Fibroblast of lung (primary cell): ENCODE data around the gene OGDH. TPM values are rescaled to one million over a fixed set of nuclear protein-coding genes. Genes with fewer than 3 reads are reported as not detected.

ENCODE experiments used
- DNase-seq, 2 donors: peaks; one replicate each; pipeline versions ENCODE4 v3.0.0 to v3.0.0-alpha.2; 2010; ENCODE audit warnings: low read depth in 2 of 2
- H2AFZ ChIP-seq: 2 replicates; pipeline ENCODE4 v1.5.1; 2012; ENCODE audit warnings: low read length, control low read depth, inconsistent platforms
- H3K27ac ChIP-seq: 2 replicates; pipeline ENCODE4 v1.5.1; 2011; ENCODE audit warnings: low read length, control low read depth; ENCODE audit not compliant: insufficient read depth
- H3K27me3 ChIP-seq: 2 replicates; pipeline ENCODE4 v1.5.1; 2011; ENCODE audit warnings: mild to moderate bottlenecking, low read length; ENCODE audit not compliant: control insufficient read depth, insufficient read depth
- H3K36me3 ChIP-seq: 2 replicates; pipeline ENCODE4 v1.5.1; 2011; ENCODE audit warnings: low read length; ENCODE audit not compliant: control insufficient read depth, insufficient read depth
- H3K4me1 ChIP-seq: 2 replicates; pipeline ENCODE4 v1.5.1; 2011; ENCODE audit warnings: low read length; ENCODE audit not compliant: control insufficient read depth, insufficient read depth; ENCODE audit errors: extremely low read depth
- H3K4me2 ChIP-seq: 2 replicates; pipeline ENCODE4 v1.5.1; 2011; ENCODE audit warnings: low read length, control low read depth; ENCODE audit not compliant: insufficient read depth; ENCODE audit errors: extremely low read depth
- H3K4me3 ChIP-seq, 4 experiments: fragments of 200-600 bp in 1 of 4; sonication (generic) in 1 of 4; replicated peaks in 1 of 4; 2 replicates each; pipeline ENCODE4 v1.5.1; 2011 to 2016; ENCODE audit warnings: low read length in 4 of 4, low read depth in 3 of 4, mild to moderate bottlenecking in 3 of 4, control low read depth in 2 of 4, inconsistent platforms in 1 of 4, mixed read lengths in 1 of 4; ENCODE audit not compliant: insufficient read depth in 1 of 4; ENCODE audit errors: control extremely low read depth in 1 of 4
- H3K79me2 ChIP-seq: 2 replicates; pipeline ENCODE4 v1.5.1; 2012; ENCODE audit warnings: mild to moderate bottlenecking, low read length, inconsistent platforms; ENCODE audit not compliant: control insufficient read depth, insufficient read depth
- H3K9ac ChIP-seq: 2 replicates; pipeline ENCODE4 v1.5.1; 2011; ENCODE audit warnings: mild to moderate bottlenecking, low read length, control low read depth; ENCODE audit not compliant: insufficient read depth
- H3K9me3 ChIP-seq: 2 replicates; pipeline ENCODE4 v1.5.1; 2012; ENCODE audit warnings: low read depth, low read length; ENCODE audit not compliant: control insufficient read depth, insufficient read depth
- H4K20me1 ChIP-seq: 2 replicates; pipeline ENCODE4 v1.5.1; 2011; ENCODE audit warnings: low read length; ENCODE audit not compliant: control insufficient read depth, insufficient read depth; ENCODE audit errors: extremely low read depth
- EZH2 ChIP-seq: IDR thresholded peaks from 2 replicates; pipeline ENCODE4 v1.5.1; 2012; ENCODE audit warnings: low read length, control low read depth, mild to moderate bottlenecking; ENCODE audit errors: missing control alignments
- polyA plus RNA-seq, 2 donors: library from polyadenylated mRNA; depleted of rRNA in 1 of 2; stranded (reverse) in 1 of 2; unstranded in 1 of 2; fragments of >200 nt; gene quantifications; 2 replicates each; pipeline ENCODE4 v1.2.1, GENCODE V29; 2011 to 2012; ENCODE audit warnings: missing spikeins in 1 of 2
- total RNA-seq: library from RNA; depleted of rRNA; stranded (reverse); fragments of >200 nt; gene quantifications from 2 replicates; pipeline ENCODE4 v1.2.1, GENCODE V29; 2014
- TF ChIP-seq, protein P1 (sequence below), 2 donors: IDR thresholded peaks in 1 of 2; conservative IDR thresholded peaks in 1 of 2; 1 replicate in 1 of 2; 2 replicates in 1 of 2; pipeline ENCODE4 v1.5.1; 2011 to 2012; ENCODE audit warnings: low read length in 2 of 2, control low read depth in 1 of 2, inconsistent platforms in 1 of 2, low read depth in 1 of 2, mild to moderate bottlenecking in 1 of 2

Gene OGDH
- total and polyA plus RNA-seq, 2 donors (not counting 1 experiment from before 2014, with no cell fraction given), result 60.8 to 69.2 TPM

DNA sequence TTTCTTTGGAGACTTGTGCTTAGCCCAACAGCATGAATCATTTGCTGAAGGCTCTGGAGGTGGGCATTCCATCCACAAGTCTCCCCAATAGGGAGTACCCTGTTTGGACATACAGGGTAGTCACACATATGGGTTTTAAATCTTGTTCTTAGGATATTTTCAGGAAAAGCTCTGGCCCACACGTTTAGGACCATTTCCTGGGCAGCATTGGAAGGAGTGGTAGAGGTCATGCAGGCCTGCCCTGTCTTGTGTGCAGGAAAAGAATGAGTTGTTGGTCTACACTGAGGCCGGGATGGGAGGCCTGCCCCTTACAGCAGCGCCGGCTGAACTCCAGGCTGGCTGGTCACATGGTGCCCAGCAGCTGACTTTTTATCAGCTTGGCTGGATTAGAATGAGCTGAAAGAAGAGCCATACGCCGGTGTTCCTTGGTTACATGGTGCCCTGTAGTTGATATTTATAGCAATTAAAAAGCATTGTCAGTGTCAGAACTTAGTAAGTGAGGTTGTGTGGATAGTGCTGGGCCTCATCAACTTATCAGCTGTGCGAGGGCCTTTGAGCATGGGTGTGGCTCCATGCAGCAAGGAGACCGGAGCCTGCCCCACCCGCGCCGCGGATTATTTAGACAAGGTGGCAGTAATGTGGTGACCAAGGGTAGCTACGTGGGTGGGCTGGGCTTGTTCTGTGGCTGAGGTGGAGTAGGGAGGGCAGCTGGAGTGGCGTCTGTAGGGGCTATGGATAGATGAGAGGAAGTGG, 28.6 kb downstream of the OGDH start:
- Histone ChIP-seq H3K4me1 (peaks cover 33% of the 10 kb centered on the region), H3K4me3 (no peak overlapping the region), H3K9ac (no peak overlapping the region), H3K4me2 (no peak overlapping the region), H4K20me1 (no peaks in the 10 kb centered on the region), H2AFZ (no peak overlapping the region), H3K36me3 (peaks cover 3% of the 10 kb centered on the region), H3K9me3 (no peaks in the 10 kb centered on the region), H3K27ac (no peak overlapping the region), H3K27me3 (no peaks in the 10 kb centered on the region), H3K79me2 (no peaks in the 10 kb centered on the region)
- no peak for DNase-seq
- TF ChIP-seq, protein P1, sequence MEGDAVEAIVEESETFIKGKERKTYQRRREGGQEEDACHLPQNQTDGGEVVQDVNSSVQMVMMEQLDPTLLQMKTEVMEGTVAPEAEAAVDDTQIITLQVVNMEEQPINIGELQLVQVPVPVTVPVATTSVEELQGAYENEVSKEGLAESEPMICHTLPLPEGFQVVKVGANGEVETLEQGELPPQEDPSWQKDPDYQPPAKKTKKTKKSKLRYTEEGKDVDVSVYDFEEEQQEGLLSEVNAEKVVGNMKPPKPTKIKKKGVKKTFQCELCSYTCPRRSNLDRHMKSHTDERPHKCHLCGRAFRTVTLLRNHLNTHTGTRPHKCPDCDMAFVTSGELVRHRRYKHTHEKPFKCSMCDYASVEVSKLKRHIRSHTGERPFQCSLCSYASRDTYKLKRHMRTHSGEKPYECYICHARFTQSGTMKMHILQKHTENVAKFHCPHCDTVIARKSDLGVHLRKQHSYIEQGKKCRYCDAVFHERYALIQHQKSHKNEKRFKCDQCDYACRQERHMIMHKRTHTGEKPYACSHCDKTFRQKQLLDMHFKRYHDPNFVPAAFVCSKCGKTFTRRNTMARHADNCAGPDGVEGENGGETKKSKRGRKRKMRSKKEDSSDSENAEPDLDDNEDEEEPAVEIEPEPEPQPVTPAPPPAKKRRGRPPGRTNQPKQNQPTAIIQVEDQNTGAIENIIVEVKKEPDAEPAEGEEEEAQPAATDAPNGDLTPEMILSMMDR (conservative IDR thresholded peaks at IDR 0.05 in 1 of 2, IDR thresholded peaks at IDR 0.05 in 1 of 2; ENCODE audit: low read depth in 1 of 2, low read length in 2 of 2), result no peak
- no peak for TF ChIP-seq EZH2

DNA sequence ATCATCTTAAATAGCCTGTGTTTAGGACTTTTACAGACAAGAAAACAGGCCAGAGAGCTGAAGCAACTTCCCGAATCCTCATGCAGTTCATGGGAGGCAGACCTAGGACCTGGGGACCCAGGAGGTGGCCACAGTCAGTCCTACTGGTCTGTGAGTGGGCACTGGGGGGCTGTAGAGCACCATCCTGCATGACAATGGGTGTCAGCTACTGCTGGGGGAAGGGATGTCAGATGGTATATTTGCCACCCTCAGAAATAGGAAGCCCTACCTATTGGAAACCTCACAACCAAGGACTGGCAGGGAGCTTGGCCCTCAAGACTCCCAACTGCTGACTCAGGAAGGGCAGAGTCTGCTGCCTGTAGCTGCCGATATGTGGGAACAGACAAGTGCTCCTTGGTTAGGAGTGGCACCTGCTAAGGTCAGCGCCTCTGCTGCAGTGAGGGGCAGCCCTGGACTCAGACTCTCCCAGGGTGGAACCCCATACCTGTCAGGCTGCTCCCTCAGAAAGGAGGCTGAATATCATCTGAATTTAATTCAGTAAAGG, 29.7 kb downstream of the OGDH start:
- H3K4me1 ChIP-seq, result peaks cover 40% of the 10 kb centered on the region
- H3K4me2 ChIP-seq, result no peak overlapping the region
- no peaks in the 10 kb centered on the region for H3K9me3 ChIP-seq
- H3K36me3 ChIP-seq, result peaks cover 2% of the 10 kb centered on the region
- no peaks in the 10 kb centered on the region for H4K20me1 ChIP-seq
- no peaks in the 10 kb centered on the region for H3K79me2 ChIP-seq
- H3K27me3 ChIP-seq, result no peaks in the 10 kb centered on the region
- no peak for TF ChIP-seq EZH2
- TF ChIP-seq, protein P1 (conservative IDR thresholded peaks at IDR 0.05 in 1 of 2, IDR thresholded peaks at IDR 0.05 in 1 of 2; ENCODE audit: low read depth in 1 of 2, low read length in 2 of 2), result no peak
- H3K27ac ChIP-seq, result no peak overlapping the region
- no peak for DNase-seq
- no peak overlapping the region for H3K4me3 ChIP-seq
- no peak overlapping the region for H2AFZ ChIP-seq
- H3K9ac ChIP-seq, result no peak overlapping the region

DNA sequence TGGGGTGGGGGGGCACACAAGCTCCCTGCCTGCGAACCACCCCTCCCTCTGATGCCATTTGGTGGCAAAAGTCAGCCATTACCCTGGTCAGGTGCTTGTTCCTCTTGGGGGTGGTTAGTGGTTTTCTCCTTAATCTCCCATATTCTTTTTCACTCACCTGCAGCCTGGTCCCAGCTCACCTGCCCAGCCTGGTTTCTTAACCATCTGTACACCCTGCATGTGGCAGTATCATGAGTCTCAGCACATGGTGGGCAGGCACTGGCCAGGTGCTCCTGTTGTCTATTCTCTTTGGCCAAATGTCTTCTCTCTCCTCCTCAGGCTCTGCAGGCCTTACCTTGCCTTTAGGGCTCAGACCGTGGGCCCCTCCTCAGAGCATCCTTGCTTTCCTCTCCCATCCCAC, 30.5 kb downstream of the OGDH start:
- TF ChIP-seq, protein P1 (conservative IDR thresholded peaks at IDR 0.05 in 1 of 2, IDR thresholded peaks at IDR 0.05 in 1 of 2; ENCODE audit: low read depth in 1 of 2, low read length in 2 of 2), result no peak
- TF ChIP-seq EZH2, result no peak
- peaks cover 38% of the 10 kb centered on the region for H3K4me1 ChIP-seq
- peaks cover 5% of the 10 kb centered on the region for H3K79me2 ChIP-seq
- DNase-seq, result no peak
- no peaks in the 10 kb centered on the region for H3K9me3 ChIP-seq
- H3K9ac ChIP-seq, result no peak overlapping the region
- H2AFZ ChIP-seq, result no peak overlapping the region
- peak overlapping the region; percentile 32 for H3K27ac ChIP-seq
- no peak overlapping the region for H3K4me3 ChIP-seq
- H3K27me3 ChIP-seq, result no peaks in the 10 kb centered on the region
- no peak overlapping the region for H3K4me2 ChIP-seq
- H4K20me1 ChIP-seq, result no peaks in the 10 kb centered on the region
- peaks cover 1% of the 10 kb centered on the region for H3K36me3 ChIP-seq
